ENCODE measurements around the gene ZNF217. TPM values are rescaled to one million over a fixed set of nuclear protein-coding genes. Genes with fewer than 3 reads are reported as not detected.
A peak's percentile ranks its signal among the peaks of the same experiment; 100 is the strongest.

The ZNF217 gene
- total and polyA plus RNA-seq, 9 of the 15 experiments (the other 6 are each of a cell fraction or from before 2014, with no cell fraction given), result 3.0 to 41.8 (median 16.8) TPM

GRCh38 chr20:53608456-53609452 lies 15.1 kb upstream of the ZNF217 start (continued):
- peak; percentile 32; the same call in 1 of the 2 replicates for TF ChIP-seq TCF3 (CRISPR knock-in tag; IDR thresholded peaks at IDR 0.05)
- TF ChIP-seq HNRNPL (IDR thresholded peaks at IDR 0.05; ENCODE audit: low read depth, low read length), result no peak
- TF ChIP-seq FOXA1 (IDR thresholded peaks at IDR 0.05; ENCODE audit: borderline replicate concordance), result no peak
- TF ChIP-seq MXI1 (IDR thresholded peaks at IDR 0.05; ENCODE audit: low read depth, low read length), result peak; percentile 61; the same call in 1 of the 2 replicates
- peak; percentile 26 to 82; a peak in 2 of 4 replicates for TF ChIP-seq SIN3A (IDR thresholded peaks at IDR 0.05; ENCODE audit: borderline replicate concordance in 2 of 2, control insufficient read depth in 1 of 2, low read depth in 2 of 2, low read length in 2 of 2)
- no peak; the same call in 1 of the 2 replicates for TF ChIP-seq ZBTB5 (IDR thresholded peaks at IDR 0.05)
- TF ChIP-seq IFI16 (CRISPR knock-in tag; IDR thresholded peaks at IDR 0.05), result no peak
- peak; percentile 55; the same call in 1 of the 2 replicates for TF ChIP-seq ATF6 (CRISPR knock-in tag; IDR thresholded peaks at IDR 0.05)
- no peak for TF ChIP-seq FOXJ3 (CRISPR knock-in tag; IDR thresholded peaks at IDR 0.05)
- no peak for TF ChIP-seq HBP1 (CRISPR knock-in tag; IDR thresholded peaks at IDR 0.05)
- no peak for TF ChIP-seq TAF15 (IDR thresholded peaks at IDR 0.05; ENCODE audit: low read depth, low read length)
- no peak for TF ChIP-seq BCLAF1 (IDR thresholded peaks at IDR 0.05; ENCODE audit: borderline replicate concordance in 1 of 2, control insufficient read depth in 1 of 2, low read depth in 2 of 2, low read length in 1 of 2)
- no peak for TF ChIP-seq TFE3 (CRISPR knock-in tag; IDR thresholded peaks at IDR 0.05)
- TF ChIP-seq PRPF4 (IDR thresholded peaks at IDR 0.05; ENCODE audit: insufficient read depth, low read depth, low read length, poor library complexity, severe bottlenecking), result no peak
